SU-DHL-6 (cell line): ENCODE data around the gene M6PR.

Experiments
- H2AFZ ChIP-seq: fragments of 200-600 bp; sonication (generic); 2 replicates; pipeline ENCODE4 v1.6.1; 2014; ENCODE audit warnings: low read depth, mild to moderate bottlenecking, moderate library complexity, mixed read lengths, antibody characterized with exemption, low read length; ENCODE audit not compliant: severe bottlenecking
- H3F3A ChIP-seq: fragments of 200-600 bp; shearing (Covaris generic); 2 replicates; pipeline ENCODE4 v1.6.0; 2016; ENCODE audit warnings: antibody characterized with exemption, mild to moderate bottlenecking; ENCODE audit not compliant: insufficient read depth
- H3K27ac ChIP-seq: fragments of 200-600 bp; sonication (generic); 2 replicates; pipeline ENCODE4 v1.5.1; 2016; ENCODE audit warnings: low read depth, mild to moderate bottlenecking, low read length, moderate library complexity, mixed read lengths
- H3K27me3 ChIP-seq: fragments of 200-600 bp; sonication (generic), shearing (Covaris generic); 2 replicates; pipeline ENCODE4 v1.6.0; 2014; ENCODE audit warnings: mild to moderate bottlenecking, low read length
- H3K36me3 ChIP-seq: fragments of 200-600 bp; sonication (generic); 2 replicates; pipeline ENCODE4 v1.6.1; 2014; ENCODE audit warnings: mild to moderate bottlenecking, low read length, mixed read lengths
- H3K4me2 ChIP-seq: fragments of 300-600, 200-600 bp; shearing (Covaris generic), sonication (generic); 2 replicates; pipeline ENCODE4 v1.6.0; 2014; ENCODE audit warnings: low read length, low read depth, mild to moderate bottlenecking; ENCODE audit not compliant: poor library complexity, severe bottlenecking
- H3K4me3 ChIP-seq: fragments of 200-600 bp; sonication (generic); 2 replicates; pipeline ENCODE4 v1.5.1; 2014; ENCODE audit warnings: antibody characterized with exemption, low read length, mild to moderate bottlenecking, mixed read lengths; ENCODE audit not compliant: insufficient read depth, poor library complexity, severe bottlenecking
- H3K79me2 ChIP-seq: fragments of 200-600 bp; sonication (generic); 2 replicates; pipeline ENCODE4 v1.6.1; 2014; ENCODE audit warnings: mild to moderate bottlenecking, low read length, moderate library complexity; ENCODE audit not compliant: insufficient read depth
- H3K9ac ChIP-seq: fragments of 200-600 bp; sonication (generic); 2 replicates; pipeline ENCODE4 v1.7.0; 2014; ENCODE audit warnings: mild to moderate bottlenecking, low read length
- H3K9me2 ChIP-seq: fragments of 200-600 bp; sonication (generic); replicated peaks from 2 replicates; pipeline ENCODE4 v1.6.1; 2014; ENCODE audit warnings: low read length; ENCODE audit not compliant: insufficient read depth
- H3K9me3 ChIP-seq: fragments of 200-600 bp; sonication (generic); 2 replicates; pipeline ENCODE4 v1.6.1; 2014; ENCODE audit warnings: low read length, mixed read lengths; ENCODE audit not compliant: insufficient read depth
- H4K20me1 ChIP-seq: fragments of 200-600 bp; sonication (generic); 2 replicates; pipeline ENCODE4 v1.6.1; 2014; ENCODE audit warnings: low read depth, mild to moderate bottlenecking, antibody characterized with exemption, low read length, moderate library complexity, mixed read lengths
- EZH2phosphoT487 ChIP-seq: fragments of 200-600 bp; sonication (generic), shearing (Covaris generic); conservative IDR thresholded peaks from 2 replicates; pipeline ENCODE4 v1.6.1; 2018; ENCODE audit warnings: mild to moderate bottlenecking, antibody characterized with exemption, low read length, moderate library complexity, mixed read lengths
- TF ChIP-seq, protein P1 (sequence below): fragments of 200-600 bp; sonication (generic); IDR thresholded peaks from one replicate; pipeline ENCODE4 v1.5.1; 2017; ENCODE audit warnings: antibody characterized with exemption, mild to moderate bottlenecking, low read length, moderate library complexity; ENCODE audit not compliant: insufficient read depth, poor library complexity, severe bottlenecking

The M6PR gene

DNA sequence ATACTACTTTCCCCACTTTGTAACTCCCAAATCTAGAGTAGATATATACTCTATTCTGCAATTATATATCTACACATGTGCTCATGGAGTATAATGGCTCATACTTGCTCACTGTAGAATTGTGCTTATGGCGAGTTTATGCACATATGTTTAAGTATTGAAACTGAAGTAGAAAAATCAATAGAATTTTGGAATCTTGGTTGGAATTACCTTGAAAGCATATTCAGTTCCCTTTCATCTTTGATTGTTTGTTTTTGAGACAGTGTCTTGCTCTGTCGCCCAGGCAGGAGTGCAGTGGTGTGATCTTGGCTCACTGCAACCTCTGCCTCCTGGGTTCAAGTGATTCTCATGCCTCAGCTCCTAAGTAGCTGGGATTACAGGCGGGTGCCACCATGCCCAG, 44.4 kb upstream of the M6PR start:
- TF ChIP-seq, protein P1, sequence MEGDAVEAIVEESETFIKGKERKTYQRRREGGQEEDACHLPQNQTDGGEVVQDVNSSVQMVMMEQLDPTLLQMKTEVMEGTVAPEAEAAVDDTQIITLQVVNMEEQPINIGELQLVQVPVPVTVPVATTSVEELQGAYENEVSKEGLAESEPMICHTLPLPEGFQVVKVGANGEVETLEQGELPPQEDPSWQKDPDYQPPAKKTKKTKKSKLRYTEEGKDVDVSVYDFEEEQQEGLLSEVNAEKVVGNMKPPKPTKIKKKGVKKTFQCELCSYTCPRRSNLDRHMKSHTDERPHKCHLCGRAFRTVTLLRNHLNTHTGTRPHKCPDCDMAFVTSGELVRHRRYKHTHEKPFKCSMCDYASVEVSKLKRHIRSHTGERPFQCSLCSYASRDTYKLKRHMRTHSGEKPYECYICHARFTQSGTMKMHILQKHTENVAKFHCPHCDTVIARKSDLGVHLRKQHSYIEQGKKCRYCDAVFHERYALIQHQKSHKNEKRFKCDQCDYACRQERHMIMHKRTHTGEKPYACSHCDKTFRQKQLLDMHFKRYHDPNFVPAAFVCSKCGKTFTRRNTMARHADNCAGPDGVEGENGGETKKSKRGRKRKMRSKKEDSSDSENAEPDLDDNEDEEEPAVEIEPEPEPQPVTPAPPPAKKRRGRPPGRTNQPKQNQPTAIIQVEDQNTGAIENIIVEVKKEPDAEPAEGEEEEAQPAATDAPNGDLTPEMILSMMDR: no peak
- TF ChIP-seq EZH2phosphoT487: no peak
- Histone ChIP-seq H3K4me3 (no peak overlapping the region), H4K20me1 (no peaks in the 10 kb centered on the region), H3K79me2 (no peaks in the 10 kb centered on the region), H3K9ac (no peak overlapping the region), H2AFZ (no peak overlapping the region), H3K4me2 (no peak overlapping the region), H3F3A (no peaks in the 10 kb centered on the region), H3K36me3 (no peaks in the 10 kb centered on the region), H3K9me2 (no peaks in the 10 kb centered on the region), H3K9me3 (no peaks in the 10 kb centered on the region), H3K27ac (no peak overlapping the region), H3K27me3 (no peaks in the 10 kb centered on the region)

GRCh38 chr12:8991371-8992345, 42.2 kb upstream of the M6PR start:
- Histone ChIP-seq H3K4me3 (no peak overlapping the region), H4K20me1 (no peaks in the 10 kb centered on the region), H3K27ac (no peak overlapping the region), H2AFZ (no peak overlapping the region), H3K4me2 (no peak overlapping the region), H3K36me3 (no peaks in the 10 kb centered on the region), H3F3A (no peaks in the 10 kb centered on the region), H3K9me2 (no peaks in the 10 kb centered on the region), H3K79me2 (no peaks in the 10 kb centered on the region), H3K27me3 (no peaks in the 10 kb centered on the region), H3K9ac (no peak overlapping the region), H3K9me3 (no peaks in the 10 kb centered on the region)
- TF ChIP-seq EZH2phosphoT487: no peak
- TF ChIP-seq, protein P1: no peak

DNA sequence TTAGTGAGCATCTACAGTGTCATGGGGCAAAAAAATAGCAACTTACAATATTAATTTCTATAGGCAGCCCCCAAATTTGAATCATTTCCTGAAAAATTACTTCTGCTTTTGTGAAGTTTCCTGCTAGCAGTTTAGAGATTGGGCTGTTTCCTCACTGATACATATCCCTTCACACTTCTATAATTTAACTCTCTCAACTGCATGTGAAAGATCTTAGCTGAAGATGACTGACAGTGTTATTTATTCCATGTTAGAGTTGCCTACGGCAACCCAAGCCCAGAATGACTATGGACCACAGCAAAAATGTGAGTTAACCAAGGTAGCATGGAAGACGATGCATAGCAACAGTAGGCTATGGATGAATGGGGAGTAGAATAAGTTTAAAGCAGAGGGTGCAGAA, 40.0 kb upstream of the M6PR start, which contains the start of gene KLRG1:
TSS of gene KLRG1 (plus strand) at position 134 of the 400 bp plus-strand sequence. CDS start at position 224, 90 bp downstream.
- H3K36me3 ChIP-seq: no peaks in the 10 kb centered on the region
- TF ChIP-seq, protein P1: no peak
- TF ChIP-seq EZH2phosphoT487: no peak
- H3K4me2 ChIP-seq: no peak within 1 kb of the TSS
- no peaks in the 10 kb centered on the region for H3K79me2 ChIP-seq
- no peak within 1 kb of the TSS for H3K4me3 ChIP-seq
- H2AFZ ChIP-seq: no peak within 1 kb of the TSS
- H3K9ac ChIP-seq: no peak within 1 kb of the TSS
- H3K27me3 ChIP-seq: no peaks in the 10 kb centered on the region
- no peaks in the 10 kb centered on the region for H3F3A ChIP-seq
- H3K9me2 ChIP-seq: no peaks in the 10 kb centered on the region
- no peaks in the 10 kb centered on the region for H4K20me1 ChIP-seq
- H3K9me3 ChIP-seq: no peaks in the 10 kb centered on the region
- H3K27ac ChIP-seq: no peak within 1 kb of the TSS
